ENCODE results near the gene TNNI3.

TNNI3 gene

DNA sequence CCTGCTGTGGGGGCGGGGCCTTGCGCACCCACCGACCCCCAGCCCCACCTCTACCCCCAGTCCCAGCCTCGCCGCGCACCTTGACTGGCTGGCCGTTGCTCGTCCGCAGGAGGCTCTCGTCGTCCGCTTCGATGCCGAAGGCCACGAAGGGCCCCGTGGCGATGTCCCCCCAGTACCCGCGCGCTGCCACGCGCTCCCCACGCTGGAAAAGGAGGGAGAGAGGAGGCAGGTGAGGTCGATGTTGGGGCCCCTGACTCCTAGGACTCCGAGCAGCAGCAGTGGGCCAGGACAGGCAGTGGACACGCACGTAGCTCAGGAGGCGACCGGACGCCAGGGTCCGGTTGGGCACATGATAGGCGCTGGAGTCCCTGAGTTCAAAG is 3.4 kb upstream of the TNNI3 start:
- H3K4me2 ChIP-seq (ENCODE audit: insufficient read depth, low read length) = no peak overlapping the region
- H4K20me1 ChIP-seq (ENCODE audit: insufficient read depth, low read length) = no peaks in the 10 kb centered on the region
- no peak for TF ChIP-seq CTCF (IDR thresholded peaks at IDR 0.05; ENCODE audit: borderline replicate concordance, extremely low read depth, low read length, poor library complexity, severe bottlenecking)
- no peak for TF ChIP-seq EZH2 (IDR thresholded peaks at IDR 0.05; ENCODE audit: borderline replicate concordance, low read depth, low read length, severe bottlenecking)
- no peaks in the 10 kb centered on the region for H3K36me3 ChIP-seq (ENCODE audit: insufficient read depth, low read length)
- DNase-seq = no peak
- H3K27ac ChIP-seq (ENCODE audit: low read length) = no peak overlapping the region
- no peaks in the 10 kb centered on the region for H3K9me3 ChIP-seq (ENCODE audit: insufficient read depth, low read length, severe bottlenecking)
- ATAC-seq (ENCODE audit: insufficient read depth, low read depth) = no peak
- no peaks in the 10 kb centered on the region for H3K79me2 ChIP-seq (ENCODE audit: insufficient read depth, low read length)
- H3K4me3 ChIP-seq (ENCODE audit: low read depth in 1 of 2, low read length in 2 of 2) = no peak overlapping the region
- no peak overlapping the region for H2AFZ ChIP-seq (ENCODE audit: low read depth, low read length)
- H3K4me1 ChIP-seq (ENCODE audit: insufficient read depth, low read length) = no peaks in the 10 kb centered on the region
- peaks cover 6% of the 10 kb centered on the region for H3K27me3 ChIP-seq (ENCODE audit: insufficient read depth, low read length, poor library complexity)
- no peak overlapping the region for H3K9ac ChIP-seq (ENCODE audit: low read depth, low read length)

GRCh38 chr19:55160128-55160985 is 2.8 kb upstream of the TNNI3 start:
- Histone ChIP-seq H3K4me2 (ENCODE audit: insufficient read depth, low read length) (no peak overlapping the region), H3K27ac (ENCODE audit: low read length) (no peak overlapping the region)

GRCh38 chr19:55158848-55159749 is 1.6 kb upstream of the TNNI3 start:
- Histone ChIP-seq H3K27me3 (ENCODE audit: insufficient read depth, low read length, poor library complexity) (no peaks in the 10 kb centered on the region), H3K9me3 (ENCODE audit: insufficient read depth, low read length, severe bottlenecking) (no peaks in the 10 kb centered on the region), H3K79me2 (ENCODE audit: insufficient read depth, low read length) (no peaks in the 10 kb centered on the region), H3K4me1 (ENCODE audit: insufficient read depth, low read length) (0 out of 2 replicates have a peak, but pooled peaks cover under 1% of the 10 kb centered on the region), H3K9ac (ENCODE audit: low read depth, low read length) (no peak overlapping the region), H3K27ac (ENCODE audit: low read length) (no peak overlapping the region), H4K20me1 (ENCODE audit: insufficient read depth, low read length) (no peaks in the 10 kb centered on the region), H2AFZ (ENCODE audit: low read depth, low read length) (no peak overlapping the region), H3K4me3 (ENCODE audit: low read depth in 1 of 2, low read length in 2 of 2) (no peak overlapping the region), H3K36me3 (ENCODE audit: insufficient read depth, low read length) (no peaks in the 10 kb centered on the region), H3K4me2 (ENCODE audit: insufficient read depth, low read length) (no peak overlapping the region)
- TF ChIP-seq EZH2 (IDR thresholded peaks at IDR 0.05; ENCODE audit: borderline replicate concordance, low read depth, low read length, severe bottlenecking) = no peak
- TF ChIP-seq CTCF (IDR thresholded peaks at IDR 0.05; ENCODE audit: borderline replicate concordance, extremely low read depth, low read length, poor library complexity, severe bottlenecking) = no peak
- no peak for ATAC-seq (ENCODE audit: insufficient read depth, low read depth)
- DNase-seq = no peak

More at GRCh38 chr19:55160128-55160985, 2.8 kb upstream of the TNNI3 start:
- Histone ChIP-seq H3K9me3 (ENCODE audit: insufficient read depth, low read length, severe bottlenecking) (no peaks in the 10 kb centered on the region), H4K20me1 (ENCODE audit: insufficient read depth, low read length) (no peaks in the 10 kb centered on the region), H3K27me3 (ENCODE audit: insufficient read depth, low read length, poor library complexity) (peaks cover under 1% of the 10 kb centered on the region), H3K79me2 (ENCODE audit: insufficient read depth, low read length) (no peaks in the 10 kb centered on the region), H3K36me3 (ENCODE audit: insufficient read depth, low read length) (no peaks in the 10 kb centered on the region), H3K4me3 (ENCODE audit: low read depth in 1 of 2, low read length in 2 of 2) (no peak overlapping the region), H2AFZ (ENCODE audit: low read depth, low read length) (no peak overlapping the region), H3K4me1 (ENCODE audit: insufficient read depth, low read length) (no peaks in the 10 kb centered on the region), H3K9ac (ENCODE audit: low read depth, low read length) (no peak overlapping the region)
- peak; percentile 96 for TF ChIP-seq CTCF (IDR thresholded peaks at IDR 0.05; ENCODE audit: borderline replicate concordance, extremely low read depth, low read length, poor library complexity, severe bottlenecking)
- TF ChIP-seq EZH2 (IDR thresholded peaks at IDR 0.05; ENCODE audit: borderline replicate concordance, low read depth, low read length, severe bottlenecking) = no peak
- ATAC-seq (ENCODE audit: insufficient read depth, low read depth) (peak; percentile 96), DNase-seq (peak; percentile 93)

Data from DND-41 (cell line).